ENCODE measurements around the gene LTV1. TPM values are rescaled to one million over a fixed set of nuclear protein-coding genes. Genes with fewer than 3 reads are reported as not detected.

LTV1 gene
- total and polyA plus RNA-seq, 9 of the 15 experiments (the other 6 are each of a cell fraction or from before 2014, with no cell fraction given), result 57.9 to 162 (median 119) TPM

DNA sequence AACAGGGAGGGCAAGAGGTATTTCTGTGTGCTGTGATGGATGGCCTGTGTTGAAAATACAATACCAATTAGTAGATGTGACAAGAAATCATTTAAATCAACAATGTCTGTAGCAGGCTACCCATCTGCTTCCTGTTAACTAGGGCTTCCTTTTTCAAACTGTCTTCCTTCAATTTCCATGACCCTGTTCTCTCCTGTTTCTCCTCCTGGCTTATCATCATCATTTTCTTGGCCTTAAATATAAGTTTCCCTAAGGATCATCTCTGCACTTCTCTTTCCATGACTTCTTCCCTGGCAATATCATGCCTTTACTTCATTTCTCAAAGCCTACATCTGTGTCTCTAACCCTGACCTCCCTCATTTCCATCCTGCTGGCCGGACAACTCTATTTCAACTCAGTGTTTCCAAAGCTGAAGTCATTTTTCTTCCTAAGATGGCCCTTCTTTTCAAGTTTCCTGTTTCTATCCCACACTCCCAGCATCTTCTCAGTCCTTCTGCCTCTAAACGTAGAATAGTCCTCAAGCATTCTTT is 39.3 kb downstream of the LTV1 start:
- Histone ChIP-seq H3K36me3 (ENCODE audit: control insufficient read depth, insufficient read depth, low read length) (no peaks in the 10 kb centered on the region), H4K20me1 (replicated peaks; ENCODE audit: control insufficient read depth, insufficient read depth, low read length) (no peaks in the 10 kb centered on the region), H3K27ac (ENCODE audit: extremely low read depth, low read depth, low read length) (no peak overlapping the region), H3K9me1 (ENCODE audit: control insufficient read depth, insufficient read depth, low read length) (no peaks in the 10 kb centered on the region), H3K27me3 (ENCODE audit: control insufficient read depth in 2 of 2, insufficient read depth in 2 of 2, low read length in 2 of 2) (no peaks in the 10 kb centered on the region), H3K4me1 (replicated peaks in 1 of 2; ENCODE audit: control insufficient read depth in 2 of 2, insufficient read depth in 2 of 2, low read length in 2 of 2) (no peaks in the 10 kb centered on the region), H3K4me3 (no peak overlapping the region), H3K9me3 (replicated peaks; ENCODE audit: control insufficient read depth, insufficient read depth, low read depth, low read length) (no peaks in the 10 kb centered on the region), H3K4me2 (ENCODE audit: insufficient read depth, low read length) (no peak overlapping the region), H3K9ac (ENCODE audit: insufficient read depth in 1 of 2, low read depth in 2 of 2, low read length in 2 of 2) (no peak overlapping the region), H2AFZ (ENCODE audit: low read depth, low read length) (no peak overlapping the region), H3K79me2 (ENCODE audit: control insufficient read depth, insufficient read depth, low read length) (no peaks in the 10 kb centered on the region)
- in situ Hi-C loops (cut with MboI), result no loop called here
- no peak for ATAC-seq
- intact Hi-C loops (cut with micrococcal nuclease), result no loop called here
- no TSS peak for BruUV-seq (replicated peaks)
- no peak for FAIRE-seq
- DNase-seq (ENCODE audit: extremely low read depth in 1 of 4, low spot score in 3 of 4), result no peak
- 10% methylated on average over 2 of the region's 2 CpGs for WGBS (ENCODE audit: insufficient coverage, low coverage, missing lambda C conversion rate)
- POLR2A ChIA-PET, result no interaction called here
- CTCF ChIA-PET (ENCODE audit: low intra/inter-chr PET ratio), result no interaction called here
- TF ChIP-seq ZNF316 (IDR thresholded peaks at IDR 0.05), result no peak
- TF ChIP-seq CREB3L1 (IDR thresholded peaks at IDR 0.05; ENCODE audit: borderline replicate concordance, low read depth), result no peak
- TF ChIP-seq PHF21A (IDR thresholded peaks at IDR 0.05; ENCODE audit: borderline replicate concordance, low read depth), result no peak
- TF ChIP-seq ZNF175 (CRISPR knock-in tag; IDR thresholded peaks at IDR 0.05; ENCODE audit: low read depth), result no peak
- TF ChIP-seq, protein P1, sequence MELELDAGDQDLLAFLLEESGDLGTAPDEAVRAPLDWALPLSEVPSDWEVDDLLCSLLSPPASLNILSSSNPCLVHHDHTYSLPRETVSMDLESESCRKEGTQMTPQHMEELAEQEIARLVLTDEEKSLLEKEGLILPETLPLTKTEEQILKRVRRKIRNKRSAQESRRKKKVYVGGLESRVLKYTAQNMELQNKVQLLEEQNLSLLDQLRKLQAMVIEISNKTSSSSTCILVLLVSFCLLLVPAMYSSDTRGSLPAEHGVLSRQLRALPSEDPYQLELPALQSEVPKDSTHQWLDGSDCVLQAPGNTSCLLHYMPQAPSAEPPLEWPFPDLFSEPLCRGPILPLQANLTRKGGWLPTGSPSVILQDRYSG (tag; conservative IDR thresholded peaks at IDR 0.05; ENCODE audit: low read depth), result no peak
- TF ChIP-seq ZNF407 (IDR thresholded peaks at IDR 0.05; ENCODE audit: low read depth), result no peak
- TF ChIP-seq PHB (CRISPR knock-in tag; IDR thresholded peaks at IDR 0.05), result no peak
- no peak for TF ChIP-seq PYGO2 (tag; IDR thresholded peaks at IDR 0.05)
- no peak for TF ChIP-seq ZKSCAN1 (IDR thresholded peaks at IDR 0.05; ENCODE audit: low read depth, low read length)
